Amniotic epithelial cell (primary cell): ENCODE data around the gene CFD.
"Not testable (repeated sequence)": the region's sequence is repeated elsewhere in the genome, so short reads cannot be mapped to it uniquely, and the experiment has no call there.

ENCODE experiments used
- DNase-seq: peaks from one replicate; pipeline ENCODE4 v3.0.0-alpha.2; 2010; ENCODE audit warnings: low read depth

Gene CFD

GRCh38 chr19:888581-889385 is 29.3 kb downstream of the CFD start:
- no peak for DNase-seq

- no peak for DNase-seq
Observed at GRCh38 chr19:889662-890295, 30.3 kb downstream of the CFD start.

GRCh38 chr19:890831-891230 is 31.4 kb downstream of the CFD start:
- no peak for DNase-seq

- not testable (repeated sequence) for DNase-seq
Observed at GRCh38 chr19:891421-892200, 32.1 kb downstream of the CFD start.

GRCh38 chr19:892243-892893 is 32.9 kb downstream of the CFD start:
- no peak for DNase-seq

GRCh38 chr19:892894-893689 is 33.6 kb downstream of the CFD start, which contains the start of the genes MED16 and RNU6-9:
Gene MED16 (minus strand): TSS chr19:893187. CDS start chr19:891131, 2,056 bp downstream.
Gene RNU6-9 (plus strand): TSS chr19:893484.
- DNase-seq: peak; percentile 86

GRCh38 chr19:896434-896833 is 37.0 kb downstream of the CFD start:
- DNase-seq: no peak

- no peak for DNase-seq
Observed at GRCh38 chr19:896999-897398, 37.5 kb downstream of the CFD start.

- DNase-seq: no peak
Observed at GRCh38 chr19:897442-898039, 38.1 kb downstream of the CFD start.

- DNase-seq: peak; percentile 28
Observed at GRCh38 chr19:898663-899062, 39.2 kb downstream of the CFD start.

- no peak for DNase-seq
Observed at GRCh38 chr19:899336-900042, 40.0 kb downstream of the CFD start.

GRCh38 chr19:900043-900301 is 40.5 kb downstream of the CFD start:
- no peak for DNase-seq

- no peak for DNase-seq
Observed at GRCh38 chr19:900302-901111, 41.0 kb downstream of the CFD start.

GRCh38 chr19:901216-902092 is 42.0 kb downstream of the CFD start:
- DNase-seq: no peak

GRCh38 chr19:902093-902370 is 42.6 kb downstream of the CFD start:
- no peak for DNase-seq

- DNase-seq: no peak
Observed at GRCh38 chr19:902446-903226, 43.2 kb downstream of the CFD start.

GRCh38 chr19:903266-903797 is 43.9 kb downstream of the CFD start:
- DNase-seq: peak; percentile 38

GRCh38 chr19:904545-904944 is 45.1 kb downstream of the CFD start:
- no peak for DNase-seq
